Suprapubic skin (tissue), 4 donors: ENCODE data around the gene IGFBP2.

ENCODE experiments used
- EP300 ChIP-seq: sonication (generic); formaldehyde crosslinking; IDR thresholded peaks from one replicate; pipeline ENCODE4 v1.6.1; 2017; ENCODE audit warnings: antibody characterized with exemption
- POLR2A ChIP-seq, 2 donors: fragments of 450-650 bp; IDR thresholded peaks; one replicate each; pipeline ENCODE4 v1.6.1; 2017; ENCODE audit warnings: antibody characterized with exemption in 2 of 2, mild to moderate bottlenecking in 2 of 2, moderate library complexity in 2 of 2
- POLR2AphosphoS5 ChIP-seq, 3 donors: sonication (generic); formaldehyde crosslinking; IDR thresholded peaks; one replicate each; pipeline ENCODE4 v1.6.1; 2017; ENCODE audit warnings: antibody characterized with exemption in 3 of 3
- TF ChIP-seq, protein P1 (sequence below), 2 donors: fragments of 200-600 bp in 1 of 2; fragments of 450-650 bp in 1 of 2; sonication (generic) in 1 of 2; IDR thresholded peaks; one replicate each; pipeline ENCODE4 v1.5.1; 2016 to 2019; ENCODE audit warnings: antibody characterized with exemption in 2 of 2, mild to moderate bottlenecking in 1 of 2, moderate library complexity in 1 of 2

DNA sequence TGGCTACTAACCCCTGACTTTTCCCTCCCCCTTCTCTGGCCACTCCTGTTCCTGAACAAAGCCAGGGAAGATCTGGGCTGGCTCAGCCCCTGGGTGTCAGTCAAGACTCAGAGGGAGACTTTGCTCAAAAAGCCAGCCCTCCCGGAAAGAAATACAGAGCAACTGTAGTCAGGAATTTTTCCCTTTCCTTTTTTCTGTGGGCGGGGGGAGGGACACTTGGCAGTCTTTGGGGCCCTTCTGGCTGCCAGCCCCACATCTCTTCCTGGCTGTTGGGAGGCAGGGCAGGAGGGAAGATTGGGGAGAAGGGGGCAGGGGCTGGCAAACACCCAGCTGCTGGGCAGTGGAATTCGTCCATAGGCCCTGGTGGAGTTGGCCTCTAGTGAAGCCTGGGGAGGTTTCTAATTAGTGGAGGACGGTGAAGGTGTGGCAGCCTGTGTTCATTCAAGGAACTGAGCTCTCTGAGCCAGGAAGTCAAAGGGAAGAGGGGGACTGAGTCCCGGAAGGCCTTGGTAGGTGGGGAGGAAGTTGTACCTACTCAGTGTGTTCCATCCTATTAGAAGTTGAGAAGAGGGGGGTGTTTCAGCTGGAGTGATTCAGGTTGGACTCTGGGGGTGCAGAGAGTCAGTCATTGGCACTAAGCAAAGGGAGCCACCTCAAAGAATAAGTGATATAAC is 10.9 kb downstream of the IGFBP2 start:
- TF ChIP-seq, protein P1, sequence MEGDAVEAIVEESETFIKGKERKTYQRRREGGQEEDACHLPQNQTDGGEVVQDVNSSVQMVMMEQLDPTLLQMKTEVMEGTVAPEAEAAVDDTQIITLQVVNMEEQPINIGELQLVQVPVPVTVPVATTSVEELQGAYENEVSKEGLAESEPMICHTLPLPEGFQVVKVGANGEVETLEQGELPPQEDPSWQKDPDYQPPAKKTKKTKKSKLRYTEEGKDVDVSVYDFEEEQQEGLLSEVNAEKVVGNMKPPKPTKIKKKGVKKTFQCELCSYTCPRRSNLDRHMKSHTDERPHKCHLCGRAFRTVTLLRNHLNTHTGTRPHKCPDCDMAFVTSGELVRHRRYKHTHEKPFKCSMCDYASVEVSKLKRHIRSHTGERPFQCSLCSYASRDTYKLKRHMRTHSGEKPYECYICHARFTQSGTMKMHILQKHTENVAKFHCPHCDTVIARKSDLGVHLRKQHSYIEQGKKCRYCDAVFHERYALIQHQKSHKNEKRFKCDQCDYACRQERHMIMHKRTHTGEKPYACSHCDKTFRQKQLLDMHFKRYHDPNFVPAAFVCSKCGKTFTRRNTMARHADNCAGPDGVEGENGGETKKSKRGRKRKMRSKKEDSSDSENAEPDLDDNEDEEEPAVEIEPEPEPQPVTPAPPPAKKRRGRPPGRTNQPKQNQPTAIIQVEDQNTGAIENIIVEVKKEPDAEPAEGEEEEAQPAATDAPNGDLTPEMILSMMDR (IDR thresholded peaks at IDR 0.05): no peak
- TF ChIP-seq POLR2AphosphoS5 (IDR thresholded peaks at IDR 0.05) (no peak), EP300 (no peak), POLR2A (IDR thresholded peaks at IDR 0.05) (no peak)
